Lower lobe of right lung (tissue), 2 donors: ENCODE results near the gene RNPEP. TPM values are rescaled to one million over a fixed set of nuclear protein-coding genes. Genes with fewer than 3 reads are reported as not detected.

Source experiments
- ATAC-seq, 2 donors: fragments of 200-7000 bp; cut with Tn5 transposase; one replicate each; pipeline ENCODE4 v1.9.1; 2020 to 2022; ENCODE audit warnings: mild to moderate bottlenecking in 2 of 2, moderate library complexity in 2 of 2
- DNase-seq: peaks from one replicate; pipeline ENCODE4 v3.0.0-alpha.2; 2020
- H3K27ac ChIP-seq: fragments of 200-600 bp; one replicate; pipeline ENCODE4 v1.8.0; 2022
- H3K27me3 ChIP-seq: fragments of 200-600 bp; one replicate; pipeline ENCODE4 v1.8.0; 2022; ENCODE audit warnings: low read depth
- H3K36me3 ChIP-seq: fragments of 200-600 bp; one replicate; pipeline ENCODE4 v1.8.0; 2022; ENCODE audit warnings: mild to moderate bottlenecking
- H3K4me1 ChIP-seq: fragments of 200-600 bp; one replicate; pipeline ENCODE4 v1.8.0; 2022
- H3K4me3 ChIP-seq: fragments of 200-600 bp; one replicate; pipeline ENCODE4 v1.8.0; 2022; ENCODE audit warnings: mild to moderate bottlenecking
- H3K9me3 ChIP-seq: fragments of 200-600 bp; one replicate; pipeline ENCODE4 v1.8.0; 2022
- intact Hi-C: fragments of 100-400 bp; cut with DNase I; formaldehyde crosslinking; loops from one replicate; pipeline ENCODE4 v1.11.0; 2022
- total RNA-seq: library from RNA; stranded (reverse); fragmentation: NEBNext Ultra II Directional; extraction: Animal tissue kit (Norgen Biotek cat#: 25700); gene quantifications from one replicate; pipeline ENCODE4 v1.2.1, GENCODE V29; 2021
- TF ChIP-seq, protein P1 (sequence below): fragments of 200-600 bp; IDR thresholded peaks from one replicate; pipeline ENCODE4 v1.8.0; 2022; ENCODE audit warnings: antibody characterized with exemption, mild to moderate bottlenecking
- donor health status: DM: no; HTN: yes; CAD: no; lungs with severe emphysema.

The RNPEP gene
- total RNA-seq, 1 donor from 2014 or later: 73.8 TPM

DNA sequence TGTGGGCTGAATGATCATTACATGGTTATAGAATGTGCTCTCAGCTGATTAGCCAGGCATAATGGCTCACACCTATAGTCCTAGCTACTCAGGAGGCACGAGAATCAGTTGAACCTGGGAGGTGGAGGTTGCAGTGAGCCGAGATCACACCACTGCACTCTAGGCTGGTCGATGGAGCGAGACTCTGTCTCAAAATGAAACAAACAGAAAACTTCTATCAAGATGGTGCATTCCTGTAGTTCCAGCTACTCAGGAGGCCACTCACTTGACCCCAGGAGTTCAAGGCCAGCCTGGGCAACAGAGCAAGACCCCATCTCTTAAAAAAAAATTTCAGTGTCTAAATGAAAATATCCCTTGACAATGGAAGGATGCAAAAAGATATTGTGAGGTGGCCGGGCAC lies 16.3 kb upstream of the RNPEP start:
- H3K4me3 ChIP-seq: no peak overlapping the region
- no peak for ATAC-seq
- DNase-seq: no peak
- H3K36me3 ChIP-seq: peaks cover 99% of the 10 kb centered on the region
- no peak overlapping the region for H3K27ac ChIP-seq
- no peaks in the 10 kb centered on the region for H3K27me3 ChIP-seq
- no peaks in the 10 kb centered on the region for H3K4me1 ChIP-seq
- intact Hi-C loops: no loop called here
- H3K9me3 ChIP-seq: no peaks in the 10 kb centered on the region
- TF ChIP-seq, protein P1, sequence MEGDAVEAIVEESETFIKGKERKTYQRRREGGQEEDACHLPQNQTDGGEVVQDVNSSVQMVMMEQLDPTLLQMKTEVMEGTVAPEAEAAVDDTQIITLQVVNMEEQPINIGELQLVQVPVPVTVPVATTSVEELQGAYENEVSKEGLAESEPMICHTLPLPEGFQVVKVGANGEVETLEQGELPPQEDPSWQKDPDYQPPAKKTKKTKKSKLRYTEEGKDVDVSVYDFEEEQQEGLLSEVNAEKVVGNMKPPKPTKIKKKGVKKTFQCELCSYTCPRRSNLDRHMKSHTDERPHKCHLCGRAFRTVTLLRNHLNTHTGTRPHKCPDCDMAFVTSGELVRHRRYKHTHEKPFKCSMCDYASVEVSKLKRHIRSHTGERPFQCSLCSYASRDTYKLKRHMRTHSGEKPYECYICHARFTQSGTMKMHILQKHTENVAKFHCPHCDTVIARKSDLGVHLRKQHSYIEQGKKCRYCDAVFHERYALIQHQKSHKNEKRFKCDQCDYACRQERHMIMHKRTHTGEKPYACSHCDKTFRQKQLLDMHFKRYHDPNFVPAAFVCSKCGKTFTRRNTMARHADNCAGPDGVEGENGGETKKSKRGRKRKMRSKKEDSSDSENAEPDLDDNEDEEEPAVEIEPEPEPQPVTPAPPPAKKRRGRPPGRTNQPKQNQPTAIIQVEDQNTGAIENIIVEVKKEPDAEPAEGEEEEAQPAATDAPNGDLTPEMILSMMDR: no peak

- Histone ChIP-seq H3K4me1 (no peaks in the 10 kb centered on the region), H3K36me3 (peaks cover 78% of the 10 kb centered on the region), H3K4me3 (no peak overlapping the region), H3K27me3 (no peaks in the 10 kb centered on the region), H3K9me3 (no peaks in the 10 kb centered on the region), H3K27ac (no peak overlapping the region)
- ATAC-seq (no peak), DNase-seq (no peak)
- TF ChIP-seq, protein P1: no peak
- intact Hi-C loops: no loop called here
These were observed 14.1 kb upstream of the RNPEP start for GRCh38 chr1:201968202-201968925.

DNA sequence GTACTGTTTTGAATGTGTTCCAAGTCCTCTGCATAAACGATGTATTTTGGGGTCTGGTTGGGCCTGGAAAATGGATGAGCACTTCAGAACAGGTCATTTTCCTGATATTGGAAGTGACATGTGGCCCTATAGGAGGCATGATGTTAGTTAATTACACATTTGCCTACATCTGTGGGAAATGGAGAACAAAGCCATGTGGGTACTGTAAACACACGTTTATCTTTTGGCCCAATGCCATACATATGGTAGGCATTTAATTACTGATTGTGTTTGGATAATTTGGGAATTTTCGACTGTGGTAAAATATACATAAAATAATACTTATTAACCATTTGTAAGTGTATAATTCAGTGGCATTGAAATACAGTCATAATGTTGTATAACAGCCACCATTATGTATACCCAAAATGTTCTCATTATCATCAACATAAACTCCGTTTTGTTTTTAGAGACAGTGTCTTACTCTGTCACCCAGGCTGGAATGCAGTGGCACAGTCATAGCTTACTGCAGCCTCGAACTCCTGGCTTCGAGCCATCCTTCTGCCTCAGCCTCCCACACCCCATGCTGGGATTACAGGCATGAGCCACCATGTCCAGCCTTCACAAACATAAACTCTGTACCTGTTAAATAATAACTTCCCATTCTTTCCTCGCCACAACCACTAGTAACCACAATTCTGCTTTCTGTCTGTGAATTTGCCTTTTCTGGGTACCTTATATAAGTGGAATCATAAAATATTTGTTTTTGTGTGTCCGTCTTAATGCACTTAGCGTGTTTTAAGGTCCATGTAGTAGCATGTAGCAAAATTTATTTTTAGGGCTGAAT lies 11.9 kb upstream of the RNPEP start:
- TF ChIP-seq, protein P1: no peak
- H3K9me3 ChIP-seq: no peaks in the 10 kb centered on the region
- H3K4me3 ChIP-seq: no peak overlapping the region
- H3K36me3 ChIP-seq: peaks cover 56% of the 10 kb centered on the region
- intact Hi-C loops: loop anchor here (10.0 kb wide), 1 partner anchor 76 kb away; no protein-coding TSS in a partner anchor
- ATAC-seq: no peak
- H3K27me3 ChIP-seq: no peaks in the 10 kb centered on the region
- no peak for DNase-seq
- H3K27ac ChIP-seq: no peak overlapping the region
- no peaks in the 10 kb centered on the region for H3K4me1 ChIP-seq

GRCh38 chr1:201982082-201982622 lies 296 bp upstream of the RNPEP start:
- ATAC-seq: peak in 1 of 2 donors; percentile 3
- Histone ChIP-seq H3K36me3 (peaks cover 5% of the 10 kb centered on the region), H3K9me3 (no peaks in the 10 kb centered on the region), H3K4me1 (peaks cover 26% of the 10 kb centered on the region), H3K4me3 (peak overlapping the region; percentile 96), H3K27ac (peak overlapping the region; percentile 97), H3K27me3 (no peaks in the 10 kb centered on the region)
- DNase-seq: peak; percentile 84
- TF ChIP-seq, protein P1: no peak
- intact Hi-C loops: no loop called here

DNA sequence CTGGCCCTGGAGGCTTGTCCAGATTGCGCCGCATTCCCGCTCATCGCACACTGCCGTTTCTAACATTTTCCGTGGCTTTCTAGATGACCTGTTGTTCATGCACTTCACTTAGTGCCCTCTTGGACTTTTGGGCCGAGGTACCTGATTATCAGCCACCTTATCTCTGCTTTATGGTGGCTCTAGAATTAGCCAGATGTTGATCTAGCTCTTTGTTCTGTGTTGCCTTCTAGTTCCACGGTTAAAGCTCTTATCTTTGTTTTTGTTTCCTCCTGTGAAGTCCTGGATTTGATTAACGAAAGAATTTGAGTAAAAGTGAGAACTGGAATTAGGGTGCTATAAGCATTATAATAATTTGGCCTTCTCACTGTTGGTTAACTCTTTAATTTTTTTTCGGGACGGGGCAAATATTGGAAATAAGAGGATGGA lies 945 bp downstream of the RNPEP start:
- ATAC-seq: no peak
- peak overlapping the region; percentile 96 for H3K4me3 ChIP-seq
- no peak for DNase-seq
- no peaks in the 10 kb centered on the region for H3K27me3 ChIP-seq
- H3K27ac ChIP-seq: peak overlapping the region; percentile 97
- no peaks in the 10 kb centered on the region for H3K9me3 ChIP-seq
- intact Hi-C loops: no loop called here
- TF ChIP-seq, protein P1: peak; percentile 17
- H3K36me3 ChIP-seq: peaks cover 8% of the 10 kb centered on the region
- peaks cover 26% of the 10 kb centered on the region for H3K4me1 ChIP-seq
